GM18511 (cell line): ENCODE measurements around the gene SKOR2.
"Not testable (repeated sequence)": the region's sequence is repeated elsewhere in the genome, so short reads cannot be mapped to it uniquely, and the experiment has no call there.

Source experiments
- ATAC-seq: cut with Tn5 transposase; IDR thresholded peaks from one replicate; pipeline ENCODE4 v1.9.1; 2021; ENCODE audit warnings: mild to moderate bottlenecking, moderate library complexity; ENCODE audit not compliant: unreplicated experiment

Gene SKOR2

DNA sequence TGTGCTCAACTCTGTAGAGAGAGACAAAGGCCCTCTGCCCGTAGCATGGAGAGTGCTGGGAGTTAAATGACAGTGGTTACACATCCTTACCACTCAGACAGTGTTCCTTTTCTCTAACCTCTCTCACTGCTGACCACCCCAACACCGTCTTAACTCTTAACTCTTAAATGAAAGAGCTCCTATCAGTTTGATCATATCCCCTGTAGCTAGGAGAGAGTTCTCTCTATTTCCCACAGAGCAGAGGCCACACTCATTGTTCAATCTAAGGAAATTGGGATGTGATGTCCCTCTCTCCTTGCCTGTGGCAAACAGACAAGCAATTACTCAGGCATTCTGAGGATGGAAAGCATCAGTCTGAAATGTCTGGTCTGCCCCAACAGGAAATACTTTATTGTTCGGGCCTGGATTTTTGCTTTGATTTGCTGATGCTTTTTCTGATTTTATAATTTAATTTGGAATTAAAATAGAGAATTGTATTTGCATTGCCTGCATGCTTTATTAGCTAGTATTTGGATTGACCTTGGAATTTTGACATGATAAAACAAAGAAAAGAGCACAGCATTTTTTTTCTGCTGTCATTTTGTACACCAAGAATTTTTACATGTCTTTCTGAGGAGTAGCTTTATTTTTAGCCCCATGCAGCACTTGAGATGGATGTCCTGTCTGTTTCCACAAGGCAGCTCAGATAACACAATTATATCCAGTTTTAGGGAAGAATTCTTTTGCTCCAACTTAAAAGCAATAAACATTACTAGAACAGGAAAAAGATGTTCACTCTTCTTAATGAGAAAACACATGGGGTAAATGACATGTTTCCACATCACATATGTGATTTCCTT is 47.6 kb downstream of the SKOR2 start:
- ATAC-seq, result no peak

- ATAC-seq, result not testable (repeated sequence)
These were observed 55.5 kb downstream of the SKOR2 start for GRCh38 chr18:47195961-47196360.

DNA sequence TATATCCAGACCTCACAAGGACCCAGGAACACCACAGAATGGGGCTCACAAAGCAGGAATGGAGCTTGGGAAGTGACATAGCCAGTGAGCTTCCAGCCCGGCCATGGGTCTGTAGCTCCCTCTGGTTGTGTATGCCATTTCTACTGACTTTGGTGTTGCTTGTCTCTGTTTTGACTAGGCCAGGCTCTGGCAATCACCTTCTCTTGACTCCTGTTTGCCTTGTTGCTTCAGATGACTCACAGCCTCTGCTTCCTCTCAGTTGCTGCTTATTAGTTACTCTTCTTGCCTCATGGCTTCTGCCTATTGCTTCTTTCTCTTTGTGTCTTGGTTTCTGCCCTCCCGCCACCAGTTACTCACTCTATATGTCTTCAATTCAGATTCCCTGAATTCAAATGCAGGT is 59.5 kb downstream of the SKOR2 start:
- ATAC-seq, result no peak

GRCh38 chr18:47187721-47188120 is 63.7 kb downstream of the SKOR2 start:
- no peak for ATAC-seq

- no peak for ATAC-seq
These were observed 66.9 kb downstream of the SKOR2 start for GRCh38 chr18:47184419-47185050.

DNA sequence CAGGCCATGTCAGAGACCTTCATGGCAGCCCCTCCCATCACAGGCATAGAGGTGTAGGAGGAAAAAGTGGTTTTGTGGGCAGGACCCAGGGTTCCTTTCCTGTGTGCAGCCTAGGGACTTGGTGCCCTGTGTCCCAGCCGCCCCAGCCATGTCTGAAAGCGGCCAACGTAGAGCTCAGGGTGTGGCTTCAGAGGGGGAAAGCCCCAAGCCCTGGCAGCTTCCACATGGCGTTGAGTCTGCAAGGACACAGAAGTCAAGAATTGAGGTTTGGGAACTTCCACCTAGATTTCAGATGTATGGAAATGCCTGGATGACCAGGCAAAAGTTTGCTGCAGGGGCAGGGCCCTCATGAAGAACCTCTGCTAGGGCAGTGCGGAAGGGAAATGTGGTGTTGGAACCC is 69.3 kb downstream of the SKOR2 start:
- not testable (repeated sequence) for ATAC-seq

DNA sequence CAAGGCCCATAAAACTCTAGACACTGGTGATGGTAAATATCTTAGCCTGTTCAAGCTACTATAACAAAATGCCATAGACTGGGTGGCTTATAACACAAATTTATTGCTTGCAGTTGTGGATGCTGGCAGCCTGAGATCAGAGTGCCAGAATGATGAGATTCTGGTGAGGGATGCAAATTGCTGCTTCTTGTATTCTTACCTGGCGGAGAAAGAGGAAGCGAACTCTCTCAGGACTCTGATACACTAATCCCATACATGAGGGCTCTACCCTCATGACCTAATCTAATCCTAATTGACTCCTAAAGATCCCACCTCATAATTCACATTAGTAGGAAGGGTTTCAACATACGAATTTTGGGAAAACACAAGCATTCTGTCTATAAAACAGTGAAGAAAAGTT is 70.7 kb downstream of the SKOR2 start:
- no peak for ATAC-seq

- no peak for ATAC-seq
These were observed 71.9 kb downstream of the SKOR2 start for GRCh38 chr18:47179520-47179919.

DNA sequence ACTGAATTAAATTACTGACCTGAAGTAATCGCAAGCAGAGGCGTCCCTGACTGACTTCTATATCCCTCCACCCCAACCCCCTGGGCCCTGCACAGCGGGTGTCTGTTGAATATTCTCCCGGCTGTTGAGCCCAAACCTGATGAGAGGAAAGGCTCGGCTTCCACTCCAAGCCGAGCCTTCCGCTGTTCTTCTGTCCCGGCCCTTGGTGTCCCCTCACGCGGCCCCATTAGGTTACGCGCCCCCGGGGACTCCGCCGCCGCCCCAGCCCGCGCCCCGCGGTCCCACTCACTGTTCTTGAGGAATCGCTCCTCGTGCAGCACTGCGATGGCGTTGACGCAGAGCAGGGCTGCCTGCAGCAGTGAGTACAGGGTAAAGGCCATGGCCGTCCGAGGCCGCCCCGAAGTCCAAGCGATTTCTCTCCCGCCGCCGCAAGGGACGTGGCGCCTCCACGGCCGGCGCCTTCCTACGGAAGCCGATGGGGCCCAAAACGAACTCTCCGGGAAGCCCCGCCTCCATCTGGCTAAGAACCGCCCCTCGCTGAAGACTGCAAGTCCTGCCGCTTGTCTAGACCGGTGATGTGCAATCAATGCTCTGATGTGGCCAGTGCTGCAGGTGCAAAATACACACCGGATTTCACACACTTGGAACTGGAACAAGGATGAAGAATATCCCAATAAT is 75.4 kb downstream of the SKOR2 start, which contains the start of gene IER3IP1:
Gene IER3IP1 (minus strand): TSS at position 467 of the 678 bp plus-strand sequence. CDS start 87 bp downstream, at position 380.
- peak; percentile 87 for ATAC-seq

DNA sequence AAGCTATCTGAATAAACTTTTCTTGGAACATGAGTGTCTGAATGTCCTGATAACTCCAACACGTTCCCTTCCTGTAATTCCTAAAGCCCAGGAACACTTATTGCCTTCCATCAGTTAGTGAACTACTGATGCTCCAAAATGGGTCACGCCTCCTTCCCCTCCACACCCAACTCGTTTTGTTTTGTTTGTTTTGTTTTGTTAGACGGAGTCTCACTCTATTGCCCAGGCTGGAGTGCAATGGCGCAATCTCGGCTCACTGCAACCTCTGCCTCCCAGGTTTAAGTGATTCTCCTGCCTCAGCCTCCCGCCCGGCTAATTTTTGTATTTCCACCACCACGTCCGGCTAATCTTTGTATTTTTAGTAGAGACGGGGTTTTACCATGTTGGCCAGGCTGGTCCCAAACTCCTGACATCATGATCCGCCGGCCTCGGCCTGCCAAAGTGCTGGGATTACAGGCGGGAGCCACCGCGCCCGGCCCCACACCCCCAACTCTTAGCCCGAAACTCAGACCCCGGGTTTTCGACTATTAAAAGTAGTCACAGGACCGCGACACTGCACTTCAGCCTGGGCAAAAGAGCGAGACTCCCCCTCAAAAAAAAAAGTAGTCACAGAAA is 76.1 kb downstream of the SKOR2 start:
- ATAC-seq, result peak; percentile 35

DNA sequence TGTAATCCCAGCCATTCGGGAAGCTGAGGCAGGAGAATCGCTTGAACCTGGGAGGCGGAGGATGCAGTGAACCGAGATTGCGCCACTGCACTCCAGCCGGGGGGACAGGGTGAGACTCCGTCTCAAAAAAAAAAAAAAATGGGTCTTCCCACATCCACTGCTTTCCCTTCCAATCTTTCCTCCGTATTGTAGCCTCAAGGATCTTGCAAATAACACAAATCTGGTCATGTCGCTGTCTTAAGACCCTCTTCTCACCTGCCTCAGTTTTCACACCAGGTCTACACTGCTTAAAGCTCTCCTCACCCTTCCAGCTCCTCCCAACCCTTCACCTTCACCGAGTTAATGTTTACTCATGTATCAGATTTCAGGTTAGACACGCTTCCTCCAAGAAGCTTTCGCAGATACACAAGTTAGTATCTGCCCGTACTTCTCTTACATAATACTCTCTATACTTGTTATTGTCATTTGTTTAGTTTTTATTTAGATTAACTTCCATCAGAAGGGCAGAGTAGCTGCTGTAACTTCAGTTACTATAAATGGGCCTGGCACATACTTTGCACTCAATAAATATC is 76.8 kb downstream of the SKOR2 start:
- ATAC-seq, result no peak

DNA sequence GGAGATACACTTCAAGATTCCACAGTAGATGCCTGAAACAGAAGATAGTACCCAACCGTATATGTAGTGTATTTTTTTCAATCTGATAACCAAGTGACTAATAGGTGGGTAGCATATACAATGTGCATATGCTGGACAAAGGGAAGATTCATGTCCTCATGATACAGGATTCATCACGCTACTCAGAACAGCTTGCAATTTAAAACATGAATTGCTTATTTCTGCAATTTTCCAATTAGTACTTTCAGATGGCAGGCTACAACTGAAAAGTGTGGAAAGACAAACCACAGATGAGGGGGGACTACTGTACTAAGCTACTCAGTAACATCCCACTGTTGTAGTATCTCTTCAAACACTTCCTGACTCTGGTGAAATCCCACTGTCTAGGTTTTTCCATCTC is 79.0 kb downstream of the SKOR2 start:
- no peak for ATAC-seq

DNA sequence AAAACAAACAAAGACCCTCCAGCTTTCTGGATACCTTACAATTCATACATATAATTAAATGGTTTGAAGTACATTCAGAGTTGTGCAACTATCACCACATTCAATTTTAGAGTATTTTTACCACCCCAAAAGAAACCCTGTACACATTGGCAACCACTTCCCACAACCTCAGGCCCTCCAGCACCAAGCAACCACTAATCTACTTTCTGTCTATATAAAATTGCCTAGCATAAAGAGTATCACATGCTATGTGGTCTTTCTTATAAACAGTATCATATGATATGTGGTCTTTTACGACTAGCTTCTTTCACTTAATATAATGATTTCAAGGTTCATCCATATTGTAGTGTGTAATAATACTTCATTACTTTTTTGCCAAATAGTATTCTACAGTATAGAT is 82.5 kb downstream of the SKOR2 start:
- no peak for ATAC-seq

- ATAC-seq, result no peak
These were observed 83.0 kb downstream of the SKOR2 start for GRCh38 chr18:47168509-47168908.

DNA sequence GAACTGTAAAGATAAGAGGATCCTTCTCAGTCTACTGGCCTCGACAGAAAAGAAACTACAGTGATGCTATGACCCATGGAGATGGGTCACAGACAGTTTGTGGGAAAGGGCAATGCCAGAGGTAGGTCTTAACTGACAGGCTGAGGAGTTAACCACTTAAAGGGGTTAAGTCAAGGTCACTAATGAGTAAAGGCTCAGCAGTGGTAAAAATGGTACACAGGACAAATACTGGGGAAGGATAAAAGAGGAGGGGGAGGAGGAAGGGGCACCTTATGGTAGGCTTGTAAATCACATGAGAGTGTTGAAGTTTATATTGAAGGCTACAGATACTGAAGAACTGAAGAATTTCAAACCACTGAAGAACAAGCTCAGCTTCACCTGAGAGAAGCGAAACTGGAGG is 85.2 kb downstream of the SKOR2 start:
- no peak for ATAC-seq

GRCh38 chr18:47163241-47163640 is 88.2 kb downstream of the SKOR2 start:
- ATAC-seq, result peak; percentile 93

DNA sequence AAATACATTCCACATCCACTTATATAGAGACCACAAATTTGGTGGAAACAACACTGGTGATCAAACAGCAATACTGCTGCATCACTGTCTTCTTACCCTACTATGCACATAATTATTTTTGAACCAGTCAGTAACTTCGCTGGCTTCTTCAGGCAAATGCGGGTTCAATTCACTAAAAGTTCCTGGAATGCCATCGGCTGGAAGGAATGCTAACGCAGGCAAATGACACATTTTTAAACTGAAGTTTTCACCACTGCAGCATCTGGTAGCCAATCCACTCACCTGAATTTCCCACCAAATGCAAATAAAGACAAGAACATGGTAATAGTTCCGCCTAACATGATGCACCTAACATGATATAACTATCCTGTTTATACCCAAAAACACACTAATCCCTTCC is 91.2 kb downstream of the SKOR2 start:
- no peak for ATAC-seq

GRCh38 chr18:47158404-47158803 is 93.1 kb downstream of the SKOR2 start:
- ATAC-seq, result not testable (repeated sequence)
